Glutamatergic neuron (in vitro differentiated cells): ENCODE measurements around the gene SLC25A48. TPM values are rescaled to one million over a fixed set of nuclear protein-coding genes. Genes with fewer than 3 reads are reported as not detected.

Experiments used
- DNase-seq: peaks from one replicate; pipeline ENCODE4 v3.0.0; 2022
- H3K27ac Mint-ChIP-seq: one replicate; pipeline ENCODE4 v1.8.0; 2020; ENCODE audit warnings: mild to moderate bottlenecking, mixed read lengths, inconsistent platforms; ENCODE audit not compliant: unreplicated experiment
- H3K27me3 Mint-ChIP-seq: one replicate; pipeline ENCODE4 v1.8.0; 2020; ENCODE audit warnings: mild to moderate bottlenecking, moderate library complexity, mixed read lengths, inconsistent platforms; ENCODE audit not compliant: unreplicated experiment
- H3K36me3 Mint-ChIP-seq: one replicate; pipeline ENCODE4 v1.8.0; 2020; ENCODE audit warnings: mild to moderate bottlenecking, mixed read lengths, inconsistent platforms; ENCODE audit not compliant: unreplicated experiment
- H3K4me1 Mint-ChIP-seq: one replicate; pipeline ENCODE4 v1.8.0; 2020; ENCODE audit warnings: mild to moderate bottlenecking, low read depth, mixed read lengths, inconsistent platforms; ENCODE audit not compliant: unreplicated experiment
- H3K4me3 Mint-ChIP-seq: one replicate; pipeline ENCODE4 v1.8.0; 2020; ENCODE audit warnings: mild to moderate bottlenecking, mixed read lengths, inconsistent platforms; ENCODE audit not compliant: unreplicated experiment
- H3K9me3 Mint-ChIP-seq: one replicate; pipeline ENCODE4 v1.8.0; 2020; ENCODE audit warnings: mild to moderate bottlenecking, moderate library complexity, mixed read lengths, inconsistent platforms; ENCODE audit not compliant: unreplicated experiment
- total RNA-seq: library from RNA; stranded (reverse); fragmentation: NEBNext Ultra II Directional; extraction: Animal tissue kit (Norgen Biotek cat#: 25700); gene quantifications from one replicate; pipeline ENCODE4 v1.2.1, GENCODE V29; 2021; ENCODE audit not compliant: unreplicated experiment
- TF ChIP-seq, protein P1 (sequence below): fragments of 200-600 bp; sonication (generic); IDR thresholded peaks from one replicate; pipeline ENCODE4 v1.5.0; 2021; ENCODE audit not compliant: partially characterized antibody, unreplicated experiment

Gene SLC25A48
- total RNA-seq, 1 donor from 2014 or later, result 1.7 TPM

- Mint-ChIP-seq H3K27me3 (peaks cover 3% of the 10 kb centered on the region), H3K9me3 (peaks cover 3% of the 10 kb centered on the region), H3K36me3 (no peaks in the 10 kb centered on the region), H3K4me1 (no peaks in the 10 kb centered on the region), H3K4me3 (peak overlapping the region; percentile 49), H3K27ac (no peak overlapping the region)
- TF ChIP-seq, protein P1, sequence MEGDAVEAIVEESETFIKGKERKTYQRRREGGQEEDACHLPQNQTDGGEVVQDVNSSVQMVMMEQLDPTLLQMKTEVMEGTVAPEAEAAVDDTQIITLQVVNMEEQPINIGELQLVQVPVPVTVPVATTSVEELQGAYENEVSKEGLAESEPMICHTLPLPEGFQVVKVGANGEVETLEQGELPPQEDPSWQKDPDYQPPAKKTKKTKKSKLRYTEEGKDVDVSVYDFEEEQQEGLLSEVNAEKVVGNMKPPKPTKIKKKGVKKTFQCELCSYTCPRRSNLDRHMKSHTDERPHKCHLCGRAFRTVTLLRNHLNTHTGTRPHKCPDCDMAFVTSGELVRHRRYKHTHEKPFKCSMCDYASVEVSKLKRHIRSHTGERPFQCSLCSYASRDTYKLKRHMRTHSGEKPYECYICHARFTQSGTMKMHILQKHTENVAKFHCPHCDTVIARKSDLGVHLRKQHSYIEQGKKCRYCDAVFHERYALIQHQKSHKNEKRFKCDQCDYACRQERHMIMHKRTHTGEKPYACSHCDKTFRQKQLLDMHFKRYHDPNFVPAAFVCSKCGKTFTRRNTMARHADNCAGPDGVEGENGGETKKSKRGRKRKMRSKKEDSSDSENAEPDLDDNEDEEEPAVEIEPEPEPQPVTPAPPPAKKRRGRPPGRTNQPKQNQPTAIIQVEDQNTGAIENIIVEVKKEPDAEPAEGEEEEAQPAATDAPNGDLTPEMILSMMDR, result no peak
- DNase-seq, result no peak
Measured at GRCh38 chr5:135822286-135822685, 12.2 kb upstream of the SLC25A48 start.

- H3K9me3 Mint-ChIP-seq, result peaks cover 3% of the 10 kb centered on the region
- H3K4me1 Mint-ChIP-seq, result no peaks in the 10 kb centered on the region
- H3K4me3 Mint-ChIP-seq, result no peak overlapping the region
- DNase-seq, result no peak
- no peaks in the 10 kb centered on the region for H3K36me3 Mint-ChIP-seq
- H3K27ac Mint-ChIP-seq, result no peak overlapping the region
- TF ChIP-seq, protein P1, result no peak
- H3K27me3 Mint-ChIP-seq, result peaks cover 3% of the 10 kb centered on the region
Measured at GRCh38 chr5:135822959-135823358, 11.5 kb upstream of the SLC25A48 start.

DNA sequence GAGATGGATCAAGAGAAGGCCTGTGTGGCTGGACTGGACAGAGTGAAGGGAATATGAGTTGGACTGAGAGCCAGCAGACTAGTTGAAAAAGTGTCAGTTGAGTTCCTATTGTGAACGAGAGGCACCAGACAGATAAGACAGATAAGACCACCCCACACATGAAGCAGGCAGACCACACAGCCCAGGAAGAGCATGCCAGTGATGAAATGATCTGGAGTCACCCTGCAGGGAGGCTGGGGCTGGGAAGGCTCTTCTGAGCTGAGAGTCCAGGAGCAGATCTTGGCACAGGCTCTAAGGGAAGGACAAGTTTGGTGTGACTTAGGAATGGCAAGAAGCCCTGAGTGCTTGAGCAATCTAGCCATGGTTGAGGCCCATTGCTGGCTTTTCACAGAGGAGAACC, 10.6 kb upstream of the SLC25A48 start:
- Mint-ChIP-seq H3K4me3 (no peak overlapping the region), H3K36me3 (no peaks in the 10 kb centered on the region), H3K27ac (no peak overlapping the region), H3K9me3 (peaks cover 3% of the 10 kb centered on the region), H3K27me3 (peaks cover 5% of the 10 kb centered on the region), H3K4me1 (no peaks in the 10 kb centered on the region)
- DNase-seq, result no peak
- TF ChIP-seq, protein P1, result no peak

- peaks cover 7% of the 10 kb centered on the region for H3K27me3 Mint-ChIP-seq
- TF ChIP-seq, protein P1, result no peak
- no peak overlapping the region for H3K4me3 Mint-ChIP-seq
- no peak for DNase-seq
- H3K9me3 Mint-ChIP-seq, result peaks cover 3% of the 10 kb centered on the region
- H3K36me3 Mint-ChIP-seq, result no peaks in the 10 kb centered on the region
- no peak overlapping the region for H3K27ac Mint-ChIP-seq
- H3K4me1 Mint-ChIP-seq, result no peaks in the 10 kb centered on the region
Measured at GRCh38 chr5:135824541-135825041, 9.9 kb upstream of the SLC25A48 start.

GRCh38 chr5:135825373-135826220, 8.9 kb upstream of the SLC25A48 start:
- Mint-ChIP-seq H3K36me3 (no peaks in the 10 kb centered on the region), H3K27ac (no peak overlapping the region), H3K27me3 (peaks cover 11% of the 10 kb centered on the region), H3K4me1 (no peaks in the 10 kb centered on the region), H3K9me3 (peaks cover 3% of the 10 kb centered on the region), H3K4me3 (no peak overlapping the region)
- TF ChIP-seq, protein P1, result no peak
- DNase-seq, result no peak
